HG03039 (cell line): ENCODE measurements around the gene MINDY3.
"Not testable (repeated sequence)": the region's sequence is repeated elsewhere in the genome, so short reads cannot be mapped to it uniquely, and the experiment has no call there.

Experiments used
- ATAC-seq: cut with Tn5 transposase; IDR thresholded peaks from one replicate; pipeline ENCODE4 v1.9.1; 2021; ENCODE audit warnings: mild to moderate bottlenecking, moderate library complexity; ENCODE audit not compliant: unreplicated experiment

The MINDY3 gene

DNA sequence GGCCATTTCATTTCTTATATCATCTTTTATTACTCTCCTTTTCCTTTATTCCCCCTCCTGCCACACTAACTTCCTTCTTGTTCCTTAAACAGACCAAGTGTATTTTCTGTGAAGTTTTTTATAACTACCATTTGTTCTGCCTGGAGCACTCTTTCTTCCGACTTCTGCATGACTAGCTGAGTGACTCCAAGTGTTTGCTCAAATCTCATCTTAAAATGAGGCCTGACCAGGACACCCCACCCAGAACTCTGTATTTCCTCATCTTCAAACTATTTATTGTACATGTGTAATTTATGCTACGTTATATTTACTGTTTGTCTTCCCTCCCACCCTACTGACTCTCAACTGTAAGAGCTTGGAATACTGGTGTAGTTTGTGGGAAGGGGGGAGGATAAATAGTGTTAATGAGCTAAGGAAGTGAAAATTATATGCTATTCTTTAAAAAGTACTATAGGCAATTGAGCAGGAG is 3.2 kb downstream of the MINDY3 start:
- no peak for ATAC-seq

DNA sequence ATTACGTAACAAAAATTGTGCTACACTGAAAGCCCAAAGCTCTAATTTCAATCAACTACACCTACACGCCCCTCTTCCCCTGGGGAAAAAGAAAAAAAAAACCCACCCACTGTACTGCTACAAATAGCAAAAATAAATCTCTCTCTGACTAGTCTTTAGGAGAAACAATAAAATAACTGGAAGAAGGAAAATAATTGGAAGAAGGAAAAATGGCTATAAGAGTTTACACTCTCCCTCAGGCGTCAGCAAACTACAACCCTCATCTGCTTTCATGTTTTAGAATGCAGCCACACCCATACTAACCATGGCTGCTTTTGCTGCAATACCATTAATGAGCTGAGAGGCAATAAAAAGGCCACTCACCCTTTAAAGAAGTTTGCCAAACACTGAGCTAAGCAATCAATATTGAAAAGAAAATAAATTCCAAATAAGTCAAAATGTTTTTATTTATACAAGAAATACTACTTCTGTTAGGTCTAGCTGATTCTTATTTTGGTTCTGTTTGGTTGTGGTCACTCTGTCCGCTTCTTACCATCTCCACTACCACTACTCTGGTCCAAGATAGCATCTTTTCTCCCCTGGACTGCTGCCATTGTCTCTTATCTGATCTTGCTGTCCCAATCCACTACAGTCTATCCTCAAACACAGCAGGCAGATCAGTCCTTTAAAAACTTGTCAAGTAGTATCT is 3.8 kb downstream of the MINDY3 start:
- ATAC-seq = no peak

DNA sequence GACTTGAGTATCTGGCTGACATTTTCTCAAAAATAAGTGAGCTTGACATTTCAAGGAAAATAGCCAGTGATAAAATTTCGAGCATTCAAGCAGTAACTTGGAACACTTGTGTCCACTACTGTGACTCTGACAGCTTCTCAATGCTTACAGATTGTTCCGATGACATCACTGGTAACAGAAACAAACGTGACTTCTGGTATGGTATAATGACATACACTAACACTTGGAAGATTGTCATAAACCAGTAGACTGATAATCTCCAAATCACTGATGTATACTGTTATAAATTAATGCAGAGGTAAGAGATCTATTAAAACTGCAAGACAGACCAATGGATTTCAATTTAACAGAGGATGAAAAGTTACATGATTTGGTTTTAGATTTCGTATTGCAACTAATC is 6.5 kb downstream of the MINDY3 start:
- ATAC-seq = no peak

DNA sequence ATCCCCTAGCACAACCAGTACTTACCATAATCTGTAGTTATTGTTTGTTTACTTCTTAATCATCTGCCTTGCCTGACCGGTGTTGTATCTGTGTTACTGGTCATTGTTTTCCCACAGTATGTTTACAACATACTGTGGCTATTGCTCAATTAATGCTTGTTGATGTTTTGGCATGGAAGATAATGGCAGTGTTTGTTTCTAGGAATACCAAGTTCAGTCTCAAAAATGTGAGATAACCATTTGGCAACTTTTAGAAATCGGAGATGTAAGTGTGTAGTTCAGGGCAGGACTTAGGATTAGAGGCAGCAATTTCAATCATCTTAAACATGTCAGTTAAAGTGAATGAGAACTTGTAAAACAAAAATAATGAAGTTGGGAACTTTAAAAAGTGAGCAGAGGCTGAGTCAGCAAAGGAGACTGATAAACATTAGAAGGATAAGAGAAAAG is 8.2 kb downstream of the MINDY3 start:
- ATAC-seq = no peak

DNA sequence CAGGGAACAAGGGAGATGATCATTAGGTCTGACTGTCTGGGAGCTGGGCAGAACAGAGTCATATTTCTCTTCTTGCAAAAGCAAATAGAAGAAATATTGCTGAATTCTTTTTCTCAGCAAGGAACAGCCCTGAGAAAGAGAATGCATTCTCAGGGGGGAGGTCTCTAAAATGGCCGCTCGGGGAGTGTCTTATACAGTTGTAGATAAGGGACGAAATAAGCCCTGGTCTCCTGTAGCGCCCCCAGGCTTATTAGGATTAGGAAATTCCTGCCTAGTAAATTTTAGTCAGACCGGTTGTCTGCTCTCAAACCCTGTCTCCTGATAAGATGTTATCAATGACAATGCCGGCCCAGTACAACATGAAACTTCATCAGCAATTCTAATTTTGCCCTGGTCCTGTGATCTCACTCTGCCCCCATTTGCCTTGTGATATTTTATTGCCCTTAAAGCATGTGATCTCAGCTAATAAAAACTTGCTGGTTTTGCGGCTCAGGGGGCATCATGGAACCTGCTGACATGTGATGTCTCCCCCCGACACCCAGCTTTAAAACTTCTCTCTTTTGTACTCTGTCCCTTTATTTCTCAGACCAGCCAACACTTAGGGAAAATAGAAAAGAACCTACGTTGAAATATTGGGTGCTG is 9.8 kb downstream of the MINDY3 start:
- ATAC-seq = not testable (repeated sequence)

DNA sequence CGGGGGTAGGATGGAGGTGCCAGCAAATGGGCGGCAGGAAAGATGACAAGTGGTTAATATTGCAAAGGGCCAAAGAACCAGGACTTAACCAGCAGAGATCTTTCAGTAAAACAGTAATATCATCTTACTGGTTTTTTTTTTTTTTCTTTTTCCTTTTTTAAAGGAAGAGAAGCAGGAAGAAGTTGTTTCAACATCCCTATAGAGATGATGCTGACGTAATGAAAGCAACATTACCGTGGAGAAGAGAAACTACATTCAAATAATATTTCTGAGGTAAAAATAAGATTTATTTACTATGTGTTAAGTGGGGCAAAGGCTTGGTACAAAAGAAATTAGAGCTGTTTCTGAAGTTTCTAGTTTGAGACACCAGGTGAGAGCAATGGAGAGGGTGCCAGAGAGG is 11.0 kb downstream of the MINDY3 start:
- ATAC-seq = no peak

DNA sequence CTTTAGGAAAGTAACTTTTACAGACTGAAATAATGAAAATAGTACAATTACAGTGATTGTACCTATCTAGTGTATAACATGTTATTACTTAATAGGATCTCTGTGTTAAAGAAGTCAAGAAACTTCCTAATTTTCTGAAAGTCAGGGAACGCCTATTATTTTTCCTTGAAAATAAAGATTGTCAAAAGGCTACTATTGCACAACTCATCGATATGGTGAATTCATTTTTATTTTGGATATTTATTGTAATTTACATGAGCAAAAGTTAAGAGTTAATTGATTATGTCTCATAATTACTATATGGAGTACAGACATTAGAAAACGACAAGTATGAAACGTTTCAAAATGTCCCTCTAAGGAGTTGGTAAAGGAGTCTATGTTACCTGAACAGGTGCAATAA is 12.8 kb downstream of the MINDY3 start:
- no peak for ATAC-seq

DNA sequence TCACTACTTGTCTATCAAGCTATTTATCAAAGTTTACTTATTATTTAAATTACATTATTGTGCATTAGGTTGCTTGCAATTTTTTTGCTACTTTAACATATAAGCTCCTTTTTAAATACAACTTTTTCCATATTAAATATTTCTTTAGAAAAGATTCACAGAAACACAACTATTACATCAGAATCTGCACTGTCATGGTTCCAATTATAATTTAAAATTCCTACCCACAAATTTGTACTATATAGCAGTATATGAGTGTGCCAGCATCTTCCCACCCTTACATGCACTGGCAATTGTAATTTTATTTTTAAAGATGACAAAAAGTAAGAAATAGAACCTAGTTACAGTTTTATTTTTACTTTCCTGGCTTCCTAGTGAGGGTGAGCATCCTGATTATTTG is 15.8 kb downstream of the MINDY3 start:
- no peak for ATAC-seq

DNA sequence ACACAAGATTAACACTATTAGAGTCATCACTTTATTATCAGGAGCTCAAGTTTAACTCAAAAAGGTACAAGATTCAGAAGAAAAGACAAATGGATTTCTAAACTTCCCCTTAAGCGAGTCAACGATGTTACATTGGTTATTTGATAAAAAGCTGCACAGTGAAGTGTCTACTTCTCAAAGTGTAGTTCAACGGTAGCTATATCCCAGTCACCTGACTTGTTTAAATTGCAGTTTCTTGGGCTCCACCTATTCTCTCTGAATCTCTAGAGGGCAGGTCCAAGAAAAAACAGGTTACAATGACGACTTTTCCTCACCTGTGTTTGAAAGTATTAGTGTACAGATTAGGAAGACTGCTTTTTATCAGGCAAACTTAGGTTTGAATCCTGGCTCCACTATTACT is 16.6 kb downstream of the MINDY3 start:
- no peak for ATAC-seq

DNA sequence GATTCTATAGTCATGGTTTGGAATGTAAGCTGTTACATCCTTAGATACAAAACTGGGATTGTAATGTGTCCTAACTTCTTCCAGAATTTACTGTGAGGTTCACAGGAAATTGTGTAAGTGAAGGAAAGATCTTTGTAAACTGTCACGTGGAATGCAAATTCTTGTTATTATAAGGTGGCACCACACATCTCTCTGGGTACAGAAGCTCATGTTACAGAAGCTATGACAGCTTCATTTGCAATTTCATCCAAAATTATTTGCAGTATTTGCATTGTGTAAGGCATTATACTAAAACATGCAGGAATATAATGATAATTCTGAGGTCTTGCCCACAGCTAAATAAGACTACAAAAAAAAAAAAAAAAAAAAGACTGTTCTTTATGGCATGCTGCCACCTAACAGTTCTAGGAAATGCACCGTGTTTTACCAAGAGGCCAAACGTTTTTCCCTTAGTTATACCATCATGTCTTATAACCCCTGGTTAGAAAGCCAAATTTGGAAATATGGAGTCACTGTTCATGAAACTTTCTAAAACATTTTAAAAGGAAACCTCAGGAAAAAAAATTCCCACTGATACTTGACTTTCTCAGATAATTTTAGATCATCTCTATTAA is 17.6 kb downstream of the MINDY3 start:
- no peak for ATAC-seq

DNA sequence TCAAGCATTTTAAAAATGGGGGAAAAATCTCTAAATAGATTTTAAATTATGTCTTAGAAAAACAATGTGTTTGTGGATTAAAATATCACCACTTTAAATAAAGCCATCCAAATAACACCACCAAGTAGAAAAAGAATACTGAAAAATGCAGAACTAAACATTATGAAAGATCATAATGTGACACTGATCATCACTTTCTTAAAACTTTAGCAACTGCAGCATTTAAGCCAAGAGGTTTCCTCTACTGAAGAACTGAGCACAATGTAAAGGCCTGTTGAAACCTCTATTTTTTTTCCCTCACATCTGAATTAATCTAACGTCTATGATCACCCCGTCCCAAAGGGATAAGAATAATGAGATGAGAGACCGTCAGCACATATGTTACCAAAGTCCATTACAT is 18.6 kb downstream of the MINDY3 start:
- no peak for ATAC-seq

DNA sequence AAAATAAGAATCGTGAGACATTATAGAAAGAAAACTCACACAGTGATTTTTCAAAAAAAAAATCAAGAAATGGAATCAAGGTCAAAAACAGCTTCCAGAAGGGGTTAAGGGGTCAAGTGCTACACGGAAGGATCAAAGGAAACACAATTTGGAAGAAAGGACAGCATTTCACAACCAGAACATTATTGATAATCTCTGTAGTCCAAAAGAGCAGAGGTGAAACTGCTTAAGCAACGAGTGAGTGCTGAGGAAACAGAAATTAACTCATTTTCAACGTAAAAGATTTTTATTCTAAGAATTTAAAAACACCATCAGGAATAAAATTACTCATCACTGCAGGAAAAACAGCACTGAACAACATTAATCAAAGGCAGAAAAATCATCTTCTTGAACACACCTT is 23.5 kb downstream of the MINDY3 start:
- no peak for ATAC-seq

DNA sequence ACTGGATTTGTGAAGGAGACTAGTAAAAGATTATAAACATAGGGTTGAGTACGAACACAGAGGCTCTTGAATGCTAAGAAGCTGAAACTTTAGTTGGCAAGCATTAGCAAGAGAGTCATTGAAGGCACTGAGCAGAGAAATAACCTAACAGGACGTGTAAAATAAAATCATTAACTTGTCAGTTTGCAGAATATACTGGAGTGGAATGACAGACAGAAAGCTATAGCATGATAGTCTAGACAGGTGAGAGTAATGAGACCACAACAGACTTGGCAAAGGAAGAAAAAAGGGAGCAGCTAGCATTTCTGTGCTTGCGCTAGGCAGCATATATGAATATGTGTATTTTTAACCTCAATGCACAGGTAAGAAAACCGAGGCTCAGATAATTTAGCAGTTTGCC is 30.8 kb downstream of the MINDY3 start:
- ATAC-seq = no peak

DNA sequence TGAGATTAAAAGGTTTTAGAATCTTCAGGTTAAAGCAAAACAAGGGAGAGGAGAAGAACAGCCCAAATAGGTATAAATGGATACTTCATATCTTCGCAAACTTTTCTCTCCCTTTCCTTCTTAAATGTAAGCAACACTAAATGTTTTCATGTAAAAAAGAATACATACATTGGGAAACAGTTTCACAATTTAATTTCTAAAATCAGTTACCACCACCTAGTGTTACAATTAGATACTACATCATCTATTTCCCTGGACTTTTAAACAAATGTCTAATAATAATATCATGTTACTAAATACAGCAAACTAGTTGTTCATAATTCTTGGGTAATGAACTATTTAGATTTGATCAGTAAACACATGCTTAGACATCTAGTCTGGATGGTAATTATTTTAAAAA is 35.8 kb downstream of the MINDY3 start:
- ATAC-seq = no peak

DNA sequence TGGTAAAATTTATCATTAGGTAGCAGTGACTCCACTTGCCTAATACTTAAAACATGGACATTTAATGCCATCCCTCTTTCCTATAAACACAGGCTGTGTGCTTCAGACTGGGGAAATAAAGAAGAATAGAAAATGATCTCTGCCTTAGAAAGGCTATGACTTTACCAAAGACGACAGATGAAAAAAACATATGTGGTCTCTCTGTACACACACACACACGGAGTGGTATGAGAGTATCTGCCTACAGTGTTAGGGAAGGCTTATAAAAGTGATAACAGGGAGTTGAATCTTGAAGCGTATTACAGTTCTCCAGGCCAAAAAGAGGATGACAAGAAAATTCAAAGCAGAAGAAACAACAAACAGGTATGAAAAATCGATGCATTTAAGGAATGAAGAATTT is 38.2 kb downstream of the MINDY3 start:
- no peak for ATAC-seq

DNA sequence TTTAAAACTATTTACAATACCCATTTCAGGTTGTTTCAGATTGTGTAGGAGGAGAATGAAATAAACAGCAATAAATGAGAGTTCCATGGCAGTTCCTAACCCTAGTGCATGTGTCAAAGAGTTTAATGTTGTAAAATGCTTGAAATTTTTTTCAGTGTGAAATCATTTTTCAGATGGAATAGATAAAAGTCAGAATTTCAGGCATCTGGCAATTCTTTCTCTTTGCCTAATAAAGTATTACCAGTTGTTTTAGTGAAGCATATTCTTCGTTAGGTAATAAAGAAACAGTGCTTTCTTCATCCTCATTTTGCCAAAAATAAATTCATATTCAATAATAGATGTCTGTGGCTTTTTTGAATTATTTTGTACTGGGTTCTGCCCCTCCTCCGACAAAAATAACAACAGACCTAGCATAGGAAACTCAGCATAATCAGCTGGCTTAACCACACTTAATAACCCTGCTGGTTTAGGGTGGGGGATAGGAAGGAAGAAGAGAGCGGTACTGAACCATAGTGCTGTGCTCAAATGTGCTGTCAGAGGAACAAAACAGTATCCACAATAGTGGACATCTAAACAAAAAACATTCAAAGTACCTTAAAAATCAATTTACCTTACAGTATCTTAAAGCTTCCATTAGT is 39.1 kb downstream of the MINDY3 start:
- no peak for ATAC-seq

DNA sequence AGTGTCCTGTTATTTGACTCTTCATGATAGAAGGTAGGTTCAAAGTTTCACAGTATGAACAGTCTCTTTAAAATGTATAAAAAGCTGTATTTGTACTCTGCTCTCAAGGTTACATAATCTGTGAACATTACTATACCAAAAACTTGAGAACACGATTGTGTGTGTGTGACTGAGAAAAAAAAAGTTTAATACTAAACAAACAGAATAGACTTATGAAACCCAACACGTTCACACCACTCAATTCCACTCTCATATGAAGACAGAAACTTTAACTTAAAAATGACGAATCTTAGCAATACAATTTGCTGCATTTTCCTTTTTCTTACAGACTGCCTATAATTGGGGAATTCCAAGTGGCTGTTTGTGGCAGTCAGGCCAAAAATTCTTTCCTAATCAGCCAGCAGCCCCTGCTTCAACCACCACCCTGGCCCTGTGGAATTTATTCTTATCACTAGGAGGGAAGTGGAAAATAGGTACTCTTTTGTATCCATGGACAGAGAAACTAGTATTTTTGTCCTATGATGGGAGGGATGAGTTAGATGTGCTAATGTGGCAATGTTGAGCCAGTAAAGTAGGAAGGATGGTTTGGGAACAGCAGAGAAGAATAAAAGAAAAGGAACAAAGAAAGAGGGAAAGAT is 42.8 kb downstream of the MINDY3 start:
- no peak for ATAC-seq

DNA sequence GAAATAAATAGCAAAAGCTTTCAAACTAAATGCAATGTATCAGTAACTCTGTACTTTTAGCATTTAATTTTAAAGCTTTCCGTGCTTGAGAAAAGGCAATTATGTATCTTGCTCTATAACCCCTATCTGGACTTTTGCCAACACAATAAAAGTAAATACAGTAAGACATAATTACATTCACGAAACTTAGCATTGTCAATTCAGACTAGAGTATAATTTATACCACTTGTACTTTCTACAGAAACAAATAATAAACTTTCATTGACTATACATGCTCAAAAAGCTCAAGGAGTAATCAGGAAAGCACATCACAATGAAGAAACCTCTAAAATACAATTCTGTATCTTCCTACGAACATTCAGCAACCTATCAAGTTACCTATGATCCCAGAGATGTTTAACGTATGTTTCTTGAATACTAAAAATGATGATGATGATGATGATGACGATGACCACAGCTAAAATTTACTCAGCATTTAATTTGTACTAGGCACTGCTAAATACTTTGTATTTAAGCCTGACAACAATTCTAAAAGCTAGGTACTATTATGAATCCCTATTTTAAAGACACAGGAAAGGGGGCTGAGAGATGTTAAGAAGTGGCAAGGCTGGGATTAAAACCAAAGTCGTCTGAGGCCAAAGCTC is 44.9 kb downstream of the MINDY3 start:
- no peak for ATAC-seq

DNA sequence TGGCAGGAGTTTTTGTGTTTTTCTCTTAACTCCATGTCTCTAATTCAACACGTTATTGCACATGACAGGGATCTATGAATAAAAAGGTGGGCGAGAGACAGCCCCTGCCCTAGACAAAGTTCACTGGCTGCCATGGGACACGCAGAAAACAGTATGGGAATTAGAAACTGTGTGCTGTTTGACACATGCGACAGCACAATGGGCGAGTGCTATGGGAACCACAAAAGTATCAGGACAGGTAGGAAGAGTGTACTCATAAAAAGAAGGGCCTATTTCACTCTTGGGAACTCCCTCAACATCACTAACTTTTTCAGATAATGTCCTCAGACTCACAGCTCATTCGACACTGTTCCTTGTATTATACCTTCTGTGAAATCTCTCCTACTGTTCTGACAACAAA is 45.7 kb downstream of the MINDY3 start:
- no peak for ATAC-seq

DNA sequence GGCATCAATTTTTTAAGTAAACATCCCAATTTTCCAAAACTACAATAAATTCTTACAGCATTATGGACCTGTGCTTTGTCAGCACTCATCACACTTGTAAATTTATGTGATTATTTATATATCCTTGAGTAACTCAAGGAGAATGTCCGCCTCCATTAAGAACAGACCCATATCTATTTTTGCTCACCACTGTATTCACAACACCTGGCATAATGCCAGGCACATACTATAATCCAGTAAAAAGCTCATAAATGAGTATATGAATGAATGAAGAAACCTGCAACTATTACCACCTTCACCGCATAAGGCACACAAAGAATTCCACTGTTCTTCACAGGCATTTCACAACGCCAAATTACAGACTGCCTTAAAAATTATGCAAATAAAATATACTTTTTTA is 46.9 kb downstream of the MINDY3 start:
- no peak for ATAC-seq

DNA sequence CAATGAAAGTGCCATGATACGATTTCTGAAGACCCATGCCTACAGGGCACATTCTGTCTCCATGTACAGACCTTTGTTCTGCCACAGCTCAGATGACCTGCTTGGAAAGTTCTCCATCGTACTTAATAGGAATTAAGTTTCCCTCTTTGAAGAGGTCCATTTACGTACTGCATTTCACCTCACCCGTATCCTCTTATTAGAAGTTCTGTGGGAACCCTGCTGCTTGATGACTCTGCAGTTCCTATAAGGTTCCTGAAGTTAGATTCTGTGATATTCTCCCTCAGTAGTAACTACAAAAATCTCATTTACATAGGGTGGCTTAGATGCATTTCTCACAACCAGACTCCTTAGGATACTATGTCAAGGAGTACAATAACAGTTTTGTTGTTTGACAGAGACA is 50.9 kb downstream of the MINDY3 start:
- ATAC-seq = no peak
